IMR-90 (cell line): ENCODE data around the gene TOGARAM2. TPM values are rescaled to one million over a fixed set of nuclear protein-coding genes. Genes with fewer than 3 reads are reported as not detected.

Experiments
- ATAC-seq: fragments of 200-7000 bp; cut with Tn5 transposase; 2 replicates; pipeline ENCODE4 v1.9.1; 2020; ENCODE audit warnings: low read depth, mild to moderate bottlenecking, moderate library complexity
- BruUV-seq: library from RNA; stranded (reverse); fragments of 400-500 nt; replicated peaks from 2 replicates; lab custom pipeline; 2021; lab: Mats Ljungman, UMichigan
- CTCF ChIA-PET: fragments of 300-600 bp; formaldehyde crosslinking; extraction: SDS; loops from one replicate; lab custom pipeline; 2021; ENCODE audit warnings: antibody characterized with exemption; lab: Yijun Ruan, JAX
- POLR2A ChIA-PET: fragments of 300-600 bp; sonication (Branson Sonifier 250); formaldehyde crosslinking; loops from one replicate; lab custom pipeline; 2022; ENCODE audit warnings: antibody characterized with exemption; ENCODE audit not compliant: unreplicated experiment; lab: Charles Lee
- DNase-seq: peaks from one replicate; pipeline ENCODE4 v3.0.0; 2013
- H2AFZ ChIP-seq: replicated peaks from 2 replicates; pipeline ENCODE3; 2013; ENCODE audit warnings: low read length, mild to moderate bottlenecking; ENCODE audit not compliant: poor library complexity
- H2AK5ac ChIP-seq: 2 replicates; pipeline ENCODE4 v1.6.1; 2013; ENCODE audit warnings: low read depth, low read length, inconsistent platforms
- H2AK9ac ChIP-seq: replicated peaks from 2 replicates; pipeline ENCODE3; 2013; ENCODE audit warnings: mild to moderate bottlenecking, low read depth, low read length, moderate library complexity; ENCODE audit not compliant: poor library complexity
- H2BK120ac ChIP-seq: 2 replicates; pipeline ENCODE4 v1.6.1; 2013; ENCODE audit warnings: low read depth, low read length, inconsistent platforms
- H2BK15ac ChIP-seq: 3 replicates; pipeline ENCODE4 v1.6.1; 2013; ENCODE audit warnings: low read depth, low read length, inconsistent platforms
- H2BK20ac ChIP-seq: 2 replicates; pipeline ENCODE4 v1.6.1; 2013; ENCODE audit warnings: low read depth, mild to moderate bottlenecking, inconsistent platforms, low read length, moderate library complexity
- H2BK5ac ChIP-seq: 2 replicates; pipeline ENCODE4 v1.6.1; 2013; ENCODE audit warnings: mild to moderate bottlenecking, low read depth, low read length, inconsistent platforms; ENCODE audit not compliant: poor library complexity, severe bottlenecking
- H3K14ac ChIP-seq: replicated peaks from 2 replicates; pipeline ENCODE4 v1.6.1; 2013; ENCODE audit warnings: low read depth, low read length, inconsistent platforms
- H3K18ac ChIP-seq: 2 replicates; pipeline ENCODE4 v1.6.1; 2013; ENCODE audit warnings: low read depth, low read length, control low read depth
- H3K23ac ChIP-seq: 2 replicates; pipeline ENCODE4 v1.6.1; 2013; ENCODE audit warnings: low read depth, low read length, inconsistent platforms
- H3K27ac ChIP-seq: 2 replicates; pipeline ENCODE4 v1.5.1; 2013; ENCODE audit warnings: mild to moderate bottlenecking, control low read depth, low read length; ENCODE audit not compliant: insufficient read depth
- H3K27me3 ChIP-seq: 2 replicates; pipeline ENCODE4 v1.6.1; 2013; ENCODE audit warnings: low read length; ENCODE audit not compliant: control insufficient read depth, insufficient read depth
- H3K36me3 ChIP-seq: 2 replicates; pipeline ENCODE4 v1.6.1; 2013; ENCODE audit warnings: low read length, mixed read lengths; ENCODE audit not compliant: control insufficient read depth, insufficient read depth
- H3K4ac ChIP-seq: 2 replicates; pipeline ENCODE4 v1.6.1; 2013; ENCODE audit warnings: low read depth, low read length, inconsistent platforms
- H3K4me1 ChIP-seq: 2 replicates; pipeline ENCODE4 v1.6.1; 2013; ENCODE audit warnings: low read length, mixed read lengths; ENCODE audit not compliant: control insufficient read depth, insufficient read depth
- H3K4me2 ChIP-seq: 2 replicates; pipeline ENCODE4 v1.6.1; 2013; ENCODE audit warnings: low read depth, mild to moderate bottlenecking, control low read depth, low read length, moderate library complexity
- H3K4me3 ChIP-seq: 2 replicates; pipeline ENCODE4 v1.5.1; 2013; ENCODE audit warnings: low read depth, mild to moderate bottlenecking, control low read depth, low read length, moderate library complexity; ENCODE audit not compliant: insufficient read depth
- H3K56ac ChIP-seq: 2 replicates; pipeline ENCODE4 v1.6.1; 2013; ENCODE audit warnings: low read length, inconsistent platforms; ENCODE audit not compliant: insufficient read depth; ENCODE audit errors: extremely low read depth
- H3K79me1 ChIP-seq, 2 experiments: 2 replicates each; pipeline ENCODE4 v1.6.1; 2013; ENCODE audit warnings: low read length in 2 of 2, inconsistent platforms in 1 of 2, low read depth in 1 of 2
- H3K9ac ChIP-seq: 2 replicates; pipeline ENCODE4 v1.6.1; 2013; ENCODE audit warnings: low read depth, low read length, control low read depth
- H3K9me1 ChIP-seq: 2 replicates; pipeline ENCODE4 v1.6.1; 2013; ENCODE audit warnings: low read length, inconsistent platforms; ENCODE audit not compliant: insufficient read depth
- H3K9me3 ChIP-seq: 2 replicates; pipeline ENCODE4 v1.6.1; 2013; ENCODE audit warnings: low read length; ENCODE audit not compliant: control insufficient read depth, insufficient read depth
- H4K20me1 ChIP-seq: 2 replicates; pipeline ENCODE4 v1.6.1; 2013; ENCODE audit warnings: low read length, inconsistent platforms; ENCODE audit not compliant: insufficient read depth
- H4K5ac ChIP-seq: 2 replicates; pipeline ENCODE4 v1.6.1; 2013; ENCODE audit warnings: mild to moderate bottlenecking, low read depth, low read length, control low read depth
- H4K8ac ChIP-seq, 2 experiments: 2 replicates each; pipeline ENCODE4 v1.6.1; 2013; ENCODE audit warnings: low read depth in 2 of 2, low read length in 2 of 2, control low read depth in 1 of 2, inconsistent platforms in 1 of 2
- H4K91ac ChIP-seq: 2 replicates; pipeline ENCODE4 v1.6.1; 2013; ENCODE audit warnings: low read depth, low read length, inconsistent platforms; ENCODE audit not compliant: insufficient read depth
- CEBPB ChIP-seq: IDR thresholded peaks from 2 replicates; pipeline ENCODE4 v1.6.1; 2012; ENCODE audit warnings: low read depth, low read length, improper control_type of control experiment
- FOS ChIP-seq: fragments of 150-350 bp; IDR thresholded peaks from 2 replicates; pipeline ENCODE4 v1.6.1; 2016; ENCODE audit warnings: low read depth, low read length
- MAFK ChIP-seq: IDR thresholded peaks from 2 replicates; pipeline ENCODE4 v1.6.1; 2012; ENCODE audit warnings: low read depth, low read length, improper control_type of control experiment
- NFE2L2 ChIP-seq: fragments of 150-350 bp; IDR thresholded peaks from 2 replicates; pipeline ENCODE4 v1.6.1; 2016; ENCODE audit warnings: low read depth, mild to moderate bottlenecking, low read length
- RAD21 ChIP-seq: IDR thresholded peaks from 2 replicates; pipeline ENCODE4 v1.6.1; 2012; ENCODE audit warnings: low read length, improper control_type of control experiment
- RCOR1 ChIP-seq: IDR thresholded peaks from 2 replicates; pipeline ENCODE4 v1.6.1; 2012; ENCODE audit warnings: mild to moderate bottlenecking, low read length, improper control_type of control experiment; ENCODE audit not compliant: insufficient replicate concordance
- RFX5 ChIP-seq: IDR thresholded peaks from 2 replicates; pipeline ENCODE4 v1.8.0; 2012; ENCODE audit warnings: low read depth, mild to moderate bottlenecking, low read length, moderate library complexity
- SMC3 ChIP-seq: fragments of 150-350 bp; IDR thresholded peaks from 2 replicates; pipeline ENCODE4 v1.6.1; 2016; ENCODE audit warnings: low read depth, mild to moderate bottlenecking, antibody characterized with exemption, low read length, moderate library complexity
- WGBS, 2 experiments: methylation state at CpG; one replicate each; pipeline versions ENCODE4 v1.1.5 to v1.1.7; 2013; ENCODE audit warnings: missing lambda C conversion rate in 2 of 2; ENCODE audit not compliant: insufficient read length in 1 of 2; ENCODE audit errors: extremely low coverage in 2 of 2; 5-methylcytosine and 5-hydroxymethylcytosine counted together
- dilution Hi-C: fragments of 300-500 bp; cut with HindIII; formaldehyde crosslinking; loops from one replicate; pipeline ENCODE4 v1.14.3; 2018; ENCODE audit warnings: low sequenced_read_pairs; ENCODE audit not compliant: unreplicated experiment
- in situ Hi-C: fragments of 300-500 bp; cut with MboI; formaldehyde crosslinking; loops from 3 replicates; pipeline ENCODE4 v1.14.3; 2019; ENCODE audit warnings: low sequenced_read_pairs, inconsistent platforms, mixed read lengths
- intact Hi-C: fragments of 100-400 bp; cut with micrococcal nuclease; formaldehyde crosslinking; loops from 2 replicates; pipeline ENCODE4 v1.10.0; 2022
- polyA plus RNA-seq, 3 experiments: library from polyadenylated mRNA; depleted of rRNA; stranded (reverse); fragments of >200 nt; gene quantifications; 2 replicates each; pipeline ENCODE4 v1.2.3, GENCODE V29; 2012; ENCODE audit warnings: low replicate concordance in 1 of 3
- total RNA-seq: library from RNA; depleted of rRNA; stranded (reverse); fragments of >200 nt; gene quantifications from 2 replicates; pipeline ENCODE4 v1.2.3, GENCODE V29; 2012

Gene TOGARAM2
- total and polyA plus RNA-seq, 2 of the 4 experiments (the other 2 are of a cell fraction) = under 0.01 to 0.38 TPM

DNA sequence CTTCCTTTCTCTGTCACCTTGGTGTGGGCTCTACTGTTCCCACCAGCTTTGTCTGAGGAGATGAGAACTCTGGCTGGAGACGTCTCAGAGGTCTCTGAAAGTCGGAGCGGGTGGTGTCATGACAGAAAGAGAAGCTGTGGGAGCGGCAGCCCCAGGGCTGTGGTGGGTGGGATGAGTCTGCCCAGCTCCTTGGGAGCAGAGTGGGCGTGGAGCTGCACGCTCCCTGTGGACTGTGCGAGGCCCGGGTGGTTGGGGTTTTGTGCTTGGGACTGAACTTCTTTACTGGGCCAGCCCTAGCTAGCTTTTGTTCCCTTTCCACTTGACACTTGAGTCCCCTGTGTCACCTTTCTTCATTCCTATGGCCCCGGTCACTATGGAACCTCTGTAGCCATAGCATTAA, 10.4 kb downstream of the TOGARAM2 start:
- Histone ChIP-seq H3K9ac (no peak overlapping the region), H3K4me1 (peaks cover 18% of the 10 kb centered on the region), H2AK9ac (peak overlapping the region; percentile 68), H2AFZ (peak overlapping the region; percentile 60), H2BK15ac (0 out of 3 replicates have a peak overlapping the region, but pooled peaks have one; percentile 16), H3K4me2 (peak overlapping the region; percentile 2; the same call in 1 of the 2 replicates), H2BK20ac (peak overlapping the region; percentile 79), H3K27ac (peak overlapping the region; percentile 46; the same call in 1 of the 2 replicates), H3K23ac (peak overlapping the region; percentile 8; the same call in 1 of the 2 replicates), H3K4me3 (no peak overlapping the region), H2BK5ac (no peak overlapping the region), H4K20me1 (no peaks in the 10 kb centered on the region), H3K4ac (peak overlapping the region; percentile 68), H4K8ac (peak overlapping the region; percentile 1 to 28; a peak in 2 of 4 replicates), H2BK120ac (peak overlapping the region; percentile 71), H3K36me3 (no peaks in the 10 kb centered on the region), H2AK5ac (peak overlapping the region; percentile 1; the same call in 1 of the 2 replicates), H3K14ac (no peak overlapping the region), H3K79me1 (no peaks in the 10 kb centered on the region), H3K9me1 (peaks cover 6% of the 10 kb centered on the region; the same call in 1 of the 2 replicates), H4K5ac (peak overlapping the region; percentile 21), H3K9me3 (no peaks in the 10 kb centered on the region), H3K27me3 (peaks cover 2% of the 10 kb centered on the region), H3K56ac (no peak overlapping the region), H3K18ac (peak overlapping the region; percentile 76), H4K91ac (peak overlapping the region; percentile 41)
- ChIA-PET CTCF (no interaction called here), POLR2A (no interaction called here)
- no TSS peak for BruUV-seq
- dilution Hi-C loops (no loop called here), intact Hi-C loops (no loop called here), in situ Hi-C loops (no loop called here)
- ATAC-seq (peak; percentile 45), DNase-seq (peak; percentile 35)
- TF ChIP-seq NFE2L2 (no peak), CEBPB (no peak), RFX5 (no peak), RAD21 (no peak), SMC3 (no peak), RCOR1 (no peak), FOS (no peak), MAFK (no peak)
- 32% methylated on average over 4 of the region's 9 CpGs; no CpG with 5 or more reads in 1 of the 2 experiments for WGBS, 2 experiments
